ACC112 (cell line): ENCODE measurements around the gene CFL1.

Experiments
- H2AFZ ChIP-seq: fragments of 200-600 bp; sonication (generic); one replicate; pipeline ENCODE4 v1.6.0; 2017; ENCODE audit warnings: antibody characterized with exemption, low read length; ENCODE audit not compliant: unreplicated experiment
- H3K27ac ChIP-seq: fragments of 200-600 bp; sonication (generic); 2 replicates; pipeline ENCODE4 v1.5.1; 2014; ENCODE audit warnings: low read depth, mild to moderate bottlenecking, antibody characterized with exemption, low read length, moderate library complexity
- H3K27me3 ChIP-seq: fragments of 200-600 bp; sonication (generic); 2 replicates; pipeline ENCODE4 v1.6.1; 2014; ENCODE audit warnings: mild to moderate bottlenecking, antibody characterized with exemption, low read length, moderate library complexity, mixed read lengths; ENCODE audit not compliant: insufficient read depth
- H3K36me3 ChIP-seq: fragments of 200-600 bp; sonication (generic); 2 replicates; pipeline ENCODE4 v1.6.1; 2016; ENCODE audit warnings: mild to moderate bottlenecking, antibody characterized with exemption, low read length, moderate library complexity, mixed read lengths; ENCODE audit not compliant: insufficient read depth
- H3K4me1 ChIP-seq: fragments of 200-600 bp; sonication (generic); one replicate; pipeline ENCODE4 v1.6.1; 2016; ENCODE audit warnings: low read length, mixed read lengths; ENCODE audit not compliant: insufficient read depth, unreplicated experiment, control insufficient read depth
- H3K4me3 ChIP-seq: fragments of 200-600 bp; sonication (generic); 2 replicates; pipeline ENCODE4 v1.5.1; 2014; ENCODE audit warnings: mild to moderate bottlenecking, low read depth, low read length
- H3K79me2 ChIP-seq: fragments of 200-600 bp; sonication (generic); one replicate; pipeline ENCODE4 v1.6.0; 2016; ENCODE audit warnings: low read length; ENCODE audit not compliant: control insufficient read depth, unreplicated experiment, insufficient read depth

Gene CFL1

GRCh38 chr11:65810046-65810868, 47.7 kb downstream of the CFL1 start:
- Histone ChIP-seq H2AFZ (no peak overlapping the region), H3K27ac (no peak overlapping the region), H3K4me1 (peaks cover 17% of the 10 kb centered on the region), H3K36me3 (no peaks in the 10 kb centered on the region), H3K27me3 (no peaks in the 10 kb centered on the region), H3K79me2 (no peaks in the 10 kb centered on the region), H3K4me3 (no peak overlapping the region)

- H3K79me2 ChIP-seq, result no peaks in the 10 kb centered on the region
- H3K27ac ChIP-seq, result no peak overlapping the region
- no peaks in the 10 kb centered on the region for H3K27me3 ChIP-seq
- no peak overlapping the region for H3K4me3 ChIP-seq
- H2AFZ ChIP-seq, result no peak overlapping the region
- peaks cover 10% of the 10 kb centered on the region for H3K4me1 ChIP-seq
- H3K36me3 ChIP-seq, result no peaks in the 10 kb centered on the region
Measured at GRCh38 chr11:65809496-65809895, 48.5 kb downstream of the CFL1 start.

- H2AFZ ChIP-seq, result no peak overlapping the region
- peaks cover 3% of the 10 kb centered on the region for H3K4me1 ChIP-seq
- no peak overlapping the region for H3K27ac ChIP-seq
- H3K36me3 ChIP-seq, result no peaks in the 10 kb centered on the region
- peaks cover 5% of the 10 kb centered on the region for H3K27me3 ChIP-seq
- H3K4me3 ChIP-seq, result no peak overlapping the region
- H3K79me2 ChIP-seq, result no peaks in the 10 kb centered on the region
Measured at GRCh38 chr11:65808744-65809341, 49.1 kb downstream of the CFL1 start.

- H3K27me3 ChIP-seq, result peaks cover 19% of the 10 kb centered on the region
- no peaks in the 10 kb centered on the region for H3K36me3 ChIP-seq
- H2AFZ ChIP-seq, result no peak overlapping the region
- H3K4me3 ChIP-seq, result no peak overlapping the region
- no peaks in the 10 kb centered on the region for H3K79me2 ChIP-seq
- no peaks in the 10 kb centered on the region for H3K4me1 ChIP-seq
- H3K27ac ChIP-seq, result no peak overlapping the region
Measured at GRCh38 chr11:65806979-65807378, 51.0 kb downstream of the CFL1 start.
